ENCODE data around the gene CTNNAL1. TPM values are rescaled to one million over a fixed set of nuclear protein-coding genes. Genes with fewer than 3 reads are reported as not detected.

Gene CTNNAL1
- total RNA-seq, 4 donors from 2014 or later: 106 to 231 (median 156) TPM

DNA sequence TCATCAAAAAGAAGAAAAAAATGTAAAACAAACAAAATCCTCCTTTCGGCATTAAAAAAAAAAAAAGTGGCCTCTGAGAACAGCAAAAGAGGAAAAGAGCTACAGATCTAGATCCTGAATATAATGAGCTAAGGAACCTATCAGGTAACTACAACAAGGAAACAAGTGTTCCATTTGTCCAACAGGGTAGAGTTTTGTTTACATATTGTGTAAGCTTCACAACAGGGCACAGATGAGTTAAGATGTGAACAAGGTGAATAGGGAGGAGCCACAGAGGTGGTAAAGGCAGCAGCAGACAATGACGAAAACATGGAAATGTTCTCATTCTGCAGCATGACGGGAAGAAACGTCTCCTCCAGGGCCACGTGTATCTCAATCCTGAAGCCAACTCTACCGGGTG, 93.8 kb downstream of the CTNNAL1 start:
- Histone ChIP-seq H3K9me3 (no peaks in the 10 kb centered on the region), H3K4me1 (peaks cover 0 to 13% of the 10 kb centered on the region in 2 donors), H3K27me3 (no peaks in the 10 kb centered on the region), H3K4me3 (replicated peaks in 1 of 3) (no peak overlapping the region), H3K27ac (no peak overlapping the region), H3K36me3 (peaks cover 21 to 24% of the 10 kb centered on the region in 2 donors)
- WGBS, 2 donors: 94 to 95% methylated on average over 6 of the region's 6 CpGs
- TF ChIP-seq, protein P1, sequence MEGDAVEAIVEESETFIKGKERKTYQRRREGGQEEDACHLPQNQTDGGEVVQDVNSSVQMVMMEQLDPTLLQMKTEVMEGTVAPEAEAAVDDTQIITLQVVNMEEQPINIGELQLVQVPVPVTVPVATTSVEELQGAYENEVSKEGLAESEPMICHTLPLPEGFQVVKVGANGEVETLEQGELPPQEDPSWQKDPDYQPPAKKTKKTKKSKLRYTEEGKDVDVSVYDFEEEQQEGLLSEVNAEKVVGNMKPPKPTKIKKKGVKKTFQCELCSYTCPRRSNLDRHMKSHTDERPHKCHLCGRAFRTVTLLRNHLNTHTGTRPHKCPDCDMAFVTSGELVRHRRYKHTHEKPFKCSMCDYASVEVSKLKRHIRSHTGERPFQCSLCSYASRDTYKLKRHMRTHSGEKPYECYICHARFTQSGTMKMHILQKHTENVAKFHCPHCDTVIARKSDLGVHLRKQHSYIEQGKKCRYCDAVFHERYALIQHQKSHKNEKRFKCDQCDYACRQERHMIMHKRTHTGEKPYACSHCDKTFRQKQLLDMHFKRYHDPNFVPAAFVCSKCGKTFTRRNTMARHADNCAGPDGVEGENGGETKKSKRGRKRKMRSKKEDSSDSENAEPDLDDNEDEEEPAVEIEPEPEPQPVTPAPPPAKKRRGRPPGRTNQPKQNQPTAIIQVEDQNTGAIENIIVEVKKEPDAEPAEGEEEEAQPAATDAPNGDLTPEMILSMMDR (IDR thresholded peaks at IDR 0.05): no peak
- TF ChIP-seq POLR2A (IDR thresholded peaks at IDR 0.05): no peak
- DNase-seq: no peak
- intact Hi-C loops (cut with DNase I): no loop called here

DNA sequence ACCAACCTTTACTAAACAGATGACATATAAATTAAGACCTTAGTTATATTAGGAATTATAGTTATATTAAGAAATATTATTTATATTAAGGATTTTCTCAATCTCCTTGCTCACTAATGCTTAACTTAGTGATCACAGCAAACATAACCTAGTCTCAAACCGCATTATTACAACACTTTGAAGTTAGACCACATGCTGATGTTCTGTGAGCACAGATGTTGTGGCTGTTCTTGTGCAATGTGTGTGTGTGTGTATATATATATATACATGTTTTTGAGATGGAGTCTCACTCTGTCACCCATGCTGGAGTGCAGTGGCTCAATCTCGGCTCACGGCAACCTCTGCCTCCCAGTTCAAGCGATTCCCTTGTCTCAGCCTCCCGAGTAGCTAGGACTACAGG, 99.9 kb downstream of the CTNNAL1 start:
- TF ChIP-seq POLR2A (IDR thresholded peaks at IDR 0.05): no peak
- TF ChIP-seq, protein P1 (IDR thresholded peaks at IDR 0.05): no peak
- no peak overlapping the region for H3K4me3 ChIP-seq (replicated peaks in 1 of 3)
- no peaks in the 10 kb centered on the region for H3K4me1 ChIP-seq
- no peak for DNase-seq
- intact Hi-C loops (cut with DNase I): no loop called here
- no peak overlapping the region for H3K27ac ChIP-seq
- H3K27me3 ChIP-seq: no peaks in the 10 kb centered on the region
- 93 to 94% methylated on average over 5 of the region's 5 CpGs for WGBS, 2 donors
- H3K9me3 ChIP-seq: no peaks in the 10 kb centered on the region
- H3K36me3 ChIP-seq: peaks cover 29 to 40% of the 10 kb centered on the region in 2 donors

GRCh38 chr9:108911820-108912219, 101.5 kb downstream of the CTNNAL1 start:
- no peak overlapping the region for H3K4me3 ChIP-seq (replicated peaks in 1 of 3)
- H3K27me3 ChIP-seq: no peaks in the 10 kb centered on the region
- intact Hi-C loops (cut with DNase I): no loop called here
- no peak overlapping the region for H3K27ac ChIP-seq
- no peak for TF ChIP-seq POLR2A (IDR thresholded peaks at IDR 0.05)
- TF ChIP-seq, protein P1 (IDR thresholded peaks at IDR 0.05): no peak
- no peaks in the 10 kb centered on the region for H3K4me1 ChIP-seq
- H3K9me3 ChIP-seq: no peaks in the 10 kb centered on the region
- peaks cover 42 to 44% of the 10 kb centered on the region in 2 donors for H3K36me3 ChIP-seq
- no peak for DNase-seq
- WGBS, 2 donors: 58 to 82% methylated on average over 1 of the region's 1 CpG

- no peak for DNase-seq
- Histone ChIP-seq H3K36me3 (peaks cover 40 to 48% of the 10 kb centered on the region in 2 donors), H3K27me3 (no peaks in the 10 kb centered on the region), H3K4me3 (replicated peaks in 1 of 3) (no peak overlapping the region), H3K9me3 (no peaks in the 10 kb centered on the region), H3K27ac (no peak overlapping the region), H3K4me1 (no peaks in the 10 kb centered on the region)
- intact Hi-C loops (cut with DNase I): no loop called here
- TF ChIP-seq, protein P1 (IDR thresholded peaks at IDR 0.05): no peak
- no peak for TF ChIP-seq POLR2A (IDR thresholded peaks at IDR 0.05)
- 97 to 100% methylated on average over 2 of the region's 2 CpGs for WGBS, 2 donors
Observed at GRCh38 chr9:108910914-108911313, 102.4 kb downstream of the CTNNAL1 start.

GRCh38 chr9:108910402-108910801, 102.9 kb downstream of the CTNNAL1 start:
- H3K36me3 ChIP-seq: peaks cover 36 to 48% of the 10 kb centered on the region in 2 donors

More at GRCh38 chr9:108910402-108910801, 102.9 kb downstream of the CTNNAL1 start:
- Histone ChIP-seq H3K9me3 (no peaks in the 10 kb centered on the region), H3K27ac (no peak overlapping the region), H3K4me1 (no peaks in the 10 kb centered on the region), H3K4me3 (replicated peaks in 1 of 3) (no peak overlapping the region), H3K27me3 (no peaks in the 10 kb centered on the region)
- intact Hi-C loops (cut with DNase I): no loop called here
- DNase-seq: no peak
- TF ChIP-seq, protein P1 (IDR thresholded peaks at IDR 0.05): no peak
- TF ChIP-seq POLR2A (IDR thresholded peaks at IDR 0.05): no peak

All from thyroid gland (tissue), 4 donors.